ENCODE measurements around the gene LTBP2. TPM values are rescaled to one million over a fixed set of nuclear protein-coding genes. Genes with fewer than 3 reads are reported as not detected.

LTBP2 gene
- total RNA-seq, 2 experiments from 2014 or later: 0.04 to 0.05 TPM

DNA sequence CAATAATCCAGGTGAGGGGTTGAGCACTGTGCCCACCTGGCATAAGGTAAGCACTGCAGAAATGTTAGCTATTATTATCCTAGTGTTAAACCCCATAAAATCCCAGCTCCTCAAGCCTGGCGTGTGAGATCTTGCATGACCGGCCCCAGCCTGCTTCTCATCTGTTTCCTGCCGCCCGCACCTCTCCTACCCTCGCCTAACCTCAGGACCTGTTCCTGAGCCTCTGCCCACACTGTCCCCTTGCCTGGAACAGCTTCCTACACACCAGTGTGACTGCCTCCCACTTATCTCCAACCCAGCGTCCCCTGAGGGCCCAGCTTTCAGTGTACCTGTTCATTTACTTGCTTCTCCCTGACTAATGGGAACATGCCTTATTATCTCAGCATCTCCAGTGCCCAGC lies 93.8 kb downstream of the LTBP2 start:
- ChIA-PET POLR2A (no interaction called here), CTCF (interaction anchor here (0.7 kb wide), 1 partner anchor 20 kb away, joined by 3 read pairs; no protein-coding TSS in a partner anchor)
- intact Hi-C loops (cut with micrococcal nuclease): no loop called here
- Mint-ChIP-seq H3K36me3 (ENCODE audit: low read depth) (no peaks in the 10 kb centered on the region), H3K27ac (no peak overlapping the region), H3K4me3 (no peak overlapping the region), H3K27me3 (peaks cover 20% of the 10 kb centered on the region), H3K9me3 (no peaks in the 10 kb centered on the region), H3K4me1 (ENCODE audit: low read depth) (peaks cover 7% of the 10 kb centered on the region)
- DNase-seq: no peak
- TF ChIP-seq, protein P1, sequence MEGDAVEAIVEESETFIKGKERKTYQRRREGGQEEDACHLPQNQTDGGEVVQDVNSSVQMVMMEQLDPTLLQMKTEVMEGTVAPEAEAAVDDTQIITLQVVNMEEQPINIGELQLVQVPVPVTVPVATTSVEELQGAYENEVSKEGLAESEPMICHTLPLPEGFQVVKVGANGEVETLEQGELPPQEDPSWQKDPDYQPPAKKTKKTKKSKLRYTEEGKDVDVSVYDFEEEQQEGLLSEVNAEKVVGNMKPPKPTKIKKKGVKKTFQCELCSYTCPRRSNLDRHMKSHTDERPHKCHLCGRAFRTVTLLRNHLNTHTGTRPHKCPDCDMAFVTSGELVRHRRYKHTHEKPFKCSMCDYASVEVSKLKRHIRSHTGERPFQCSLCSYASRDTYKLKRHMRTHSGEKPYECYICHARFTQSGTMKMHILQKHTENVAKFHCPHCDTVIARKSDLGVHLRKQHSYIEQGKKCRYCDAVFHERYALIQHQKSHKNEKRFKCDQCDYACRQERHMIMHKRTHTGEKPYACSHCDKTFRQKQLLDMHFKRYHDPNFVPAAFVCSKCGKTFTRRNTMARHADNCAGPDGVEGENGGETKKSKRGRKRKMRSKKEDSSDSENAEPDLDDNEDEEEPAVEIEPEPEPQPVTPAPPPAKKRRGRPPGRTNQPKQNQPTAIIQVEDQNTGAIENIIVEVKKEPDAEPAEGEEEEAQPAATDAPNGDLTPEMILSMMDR (IDR thresholded peaks at IDR 0.05): no peak
- no peak for ATAC-seq

DNA sequence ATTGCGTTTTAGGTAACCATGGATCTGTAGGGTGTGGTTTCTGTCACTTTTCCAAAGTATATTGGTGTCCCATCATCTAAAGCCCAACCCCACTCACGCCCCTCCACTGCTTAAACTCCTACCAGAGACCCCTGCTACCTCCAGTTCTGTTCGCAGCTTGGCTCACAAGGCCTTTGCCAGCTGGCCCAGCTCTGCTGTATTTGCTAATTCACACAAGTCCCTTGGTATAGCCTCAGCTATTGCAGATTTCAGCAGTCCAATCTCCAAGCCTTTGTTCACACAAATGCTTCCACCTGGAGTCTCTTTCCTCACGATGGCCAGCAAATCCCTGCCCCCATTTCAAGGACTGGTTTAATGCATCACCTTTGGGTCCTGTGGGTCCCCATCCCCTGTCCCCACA lies 94.3 kb downstream of the LTBP2 start:
- ChIA-PET CTCF (no interaction called here), POLR2A (no interaction called here)
- intact Hi-C loops (cut with micrococcal nuclease): no loop called here
- H3K4me3 Mint-ChIP-seq: no peak overlapping the region
- TF ChIP-seq, protein P1 (IDR thresholded peaks at IDR 0.05): no peak
- no peaks in the 10 kb centered on the region for H3K9me3 Mint-ChIP-seq
- ATAC-seq (no peak), DNase-seq (no peak)
- no peak overlapping the region for H3K27ac Mint-ChIP-seq
- peaks cover 22% of the 10 kb centered on the region for H3K27me3 Mint-ChIP-seq
- no peaks in the 10 kb centered on the region for H3K36me3 Mint-ChIP-seq (ENCODE audit: low read depth)
- peaks cover 7% of the 10 kb centered on the region for H3K4me1 Mint-ChIP-seq (ENCODE audit: low read depth)

DNA sequence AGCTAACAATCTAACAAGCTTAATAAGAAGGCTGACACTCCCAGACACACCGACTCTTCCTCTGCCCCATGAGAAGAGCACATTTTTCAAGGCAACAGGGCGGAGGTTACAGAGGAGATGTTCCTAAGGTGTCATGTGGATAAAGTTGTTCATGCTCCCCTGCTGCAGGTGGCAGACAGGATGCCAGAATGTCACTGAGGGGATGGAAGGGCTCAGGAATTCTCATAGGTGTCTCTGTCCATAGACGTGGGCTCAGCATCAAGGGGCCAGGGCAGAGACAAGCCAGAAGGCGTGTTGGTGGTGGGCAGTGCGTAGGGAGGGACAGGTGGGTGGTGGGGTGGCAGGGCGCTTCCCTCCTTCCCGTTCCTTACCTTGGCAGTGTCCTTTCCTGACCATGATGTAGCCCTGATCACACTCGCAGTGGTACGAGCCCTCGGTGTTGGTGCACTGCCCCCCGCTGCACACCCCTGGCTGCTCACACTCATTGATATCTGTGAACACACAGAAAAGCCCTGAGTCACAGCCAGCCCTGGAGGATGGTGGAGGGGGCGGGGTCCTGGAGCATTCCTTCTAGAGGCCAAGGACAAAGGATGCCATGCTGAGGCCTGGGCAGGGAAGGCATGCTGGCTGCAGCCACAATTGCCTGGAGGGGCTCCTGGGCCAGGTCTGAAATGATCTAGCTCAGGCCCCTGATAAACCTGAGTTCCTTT lies 95.4 kb downstream of the LTBP2 start:
- ATAC-seq (no peak), DNase-seq (no peak)
- Mint-ChIP-seq H3K27me3 (peaks cover 22% of the 10 kb centered on the region), H3K36me3 (ENCODE audit: low read depth) (no peaks in the 10 kb centered on the region), H3K4me3 (no peak overlapping the region), H3K4me1 (ENCODE audit: low read depth) (peaks cover 7% of the 10 kb centered on the region), H3K27ac (no peak overlapping the region), H3K9me3 (no peaks in the 10 kb centered on the region)
- POLR2A ChIA-PET: no interaction called here
- intact Hi-C loops (cut with micrococcal nuclease): no loop called here
- CTCF ChIA-PET: no interaction called here
- TF ChIP-seq, protein P1 (IDR thresholded peaks at IDR 0.05): no peak

DNA sequence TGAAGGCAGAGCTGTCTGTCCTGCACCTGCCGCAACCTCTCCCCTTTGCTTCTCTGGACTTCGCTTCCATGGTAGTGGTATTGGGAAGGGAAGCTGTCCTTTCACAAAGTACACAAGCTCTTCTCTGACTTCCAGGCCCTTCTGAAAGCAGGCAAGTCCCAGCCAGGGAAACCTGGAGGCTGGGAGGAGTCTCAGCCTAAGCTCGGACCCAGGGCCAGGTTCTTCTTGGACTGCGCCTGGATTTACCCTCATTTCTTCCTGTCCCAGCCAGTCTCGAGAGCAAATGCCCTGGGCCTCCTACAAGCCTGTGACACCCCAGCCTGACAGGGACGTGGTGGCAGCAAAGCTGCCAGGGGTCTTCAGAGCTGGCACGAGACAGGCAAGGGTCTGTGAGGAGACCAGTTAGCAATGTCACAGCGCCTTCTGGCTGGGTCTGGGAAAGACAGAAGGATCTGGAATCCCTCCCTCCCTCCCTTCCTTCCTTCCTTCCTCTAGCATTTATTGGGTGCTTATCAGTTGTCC lies 96.1 kb downstream of the LTBP2 start:
- peaks cover 22% of the 10 kb centered on the region for H3K27me3 Mint-ChIP-seq
- no peak overlapping the region for H3K27ac Mint-ChIP-seq
- no peaks in the 10 kb centered on the region for H3K36me3 Mint-ChIP-seq (ENCODE audit: low read depth)
- ChIA-PET POLR2A (interaction anchor here (0.6 kb wide), 1 partner anchor 336 kb away, joined by 3 read pairs; no protein-coding TSS in a partner anchor), CTCF (no interaction called here)
- no peaks in the 10 kb centered on the region for H3K9me3 Mint-ChIP-seq
- no peak overlapping the region for H3K4me3 Mint-ChIP-seq
- peaks cover 7% of the 10 kb centered on the region for H3K4me1 Mint-ChIP-seq (ENCODE audit: low read depth)
- TF ChIP-seq, protein P1 (IDR thresholded peaks at IDR 0.05): no peak
- no peak for ATAC-seq
- intact Hi-C loops (cut with micrococcal nuclease): no loop called here
- no peak for DNase-seq

DNA sequence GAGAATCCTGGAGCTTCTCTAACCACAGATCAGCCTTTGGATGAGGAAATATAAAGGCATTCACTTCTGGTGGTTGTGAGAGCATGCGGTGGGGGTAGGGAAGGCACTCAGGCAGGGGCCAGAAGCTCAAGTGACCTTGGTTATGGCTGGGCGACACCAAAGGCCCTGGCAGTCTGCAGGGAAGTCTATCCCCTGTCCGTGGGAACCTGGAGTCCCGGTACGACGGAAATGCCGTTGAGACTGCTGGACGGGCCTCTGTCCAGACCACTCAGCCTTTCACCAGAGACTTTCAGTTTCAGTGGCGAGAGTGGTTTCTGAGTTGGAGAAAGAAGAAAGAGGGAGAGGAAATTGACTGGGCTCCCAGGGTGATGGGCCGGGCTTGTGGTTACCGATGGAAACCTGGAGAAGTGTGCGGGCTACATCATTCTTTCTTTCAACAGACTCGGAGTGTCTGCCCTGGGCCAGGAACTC lies 97.5 kb downstream of the LTBP2 start:
- DNase-seq (no peak), ATAC-seq (no peak)
- no peaks in the 10 kb centered on the region for H3K9me3 Mint-ChIP-seq
- H3K27ac Mint-ChIP-seq: no peak overlapping the region
- H3K4me1 Mint-ChIP-seq (ENCODE audit: low read depth): peaks cover 7% of the 10 kb centered on the region
- TF ChIP-seq, protein P1 (IDR thresholded peaks at IDR 0.05): no peak
- intact Hi-C loops (cut with micrococcal nuclease): no loop called here
- no peak overlapping the region for H3K4me3 Mint-ChIP-seq
- H3K27me3 Mint-ChIP-seq: peaks cover 22% of the 10 kb centered on the region
- H3K36me3 Mint-ChIP-seq (ENCODE audit: low read depth): no peaks in the 10 kb centered on the region
- ChIA-PET CTCF (interaction anchor here (1.6 kb wide), 1 partner anchor 12 kb away, joined by 3 read pairs; no protein-coding TSS in a partner anchor), POLR2A (no interaction called here)
